Calu3 (cell line): ENCODE data around the gene PLEKHJ1. TPM values are rescaled to one million over a fixed set of nuclear protein-coding genes. Genes with fewer than 3 reads are reported as not detected.
"Not testable (repeated sequence)": the region's sequence is repeated elsewhere in the genome, so short reads cannot be mapped to it uniquely, and the experiment has no call there.

ENCODE experiments used
- BruUV-seq: library from RNA; stranded (reverse); fragments of 400-500 nt; replicated peaks from 2 replicates; lab custom pipeline; 2021; lab: Mats Ljungman, UMichigan
- CTCF ChIA-PET: fragments of 300-600 bp; sonication (Branson Sonifier 250); formaldehyde crosslinking; loops from one replicate; lab custom pipeline; 2022; ENCODE audit warnings: antibody characterized with exemption; lab: Charles Lee
- DNase-seq: peaks from one replicate; pipeline ENCODE4 v3.0.0; 2022
- H3K27ac Mint-ChIP-seq: one replicate; pipeline ENCODE4 v1.8.0; 2022; ENCODE audit warnings: mixed read lengths; ENCODE audit not compliant: unreplicated experiment
- H3K27me3 Mint-ChIP-seq: one replicate; pipeline ENCODE4 v1.8.0; 2022; ENCODE audit warnings: mixed read lengths; ENCODE audit not compliant: unreplicated experiment
- H3K36me3 Mint-ChIP-seq: one replicate; pipeline ENCODE4 v1.8.0; 2022; ENCODE audit warnings: mild to moderate bottlenecking, moderate library complexity, mixed read lengths; ENCODE audit not compliant: insufficient read depth, unreplicated experiment
- H3K4me1 Mint-ChIP-seq: one replicate; pipeline ENCODE4 v1.8.0; 2022; ENCODE audit warnings: mild to moderate bottlenecking, low read depth, mixed read lengths; ENCODE audit not compliant: unreplicated experiment
- H3K4me3 Mint-ChIP-seq: one replicate; pipeline ENCODE4 v1.8.0; 2022; ENCODE audit warnings: mild to moderate bottlenecking, low read depth, moderate library complexity, mixed read lengths; ENCODE audit not compliant: unreplicated experiment
- H3K9me3 Mint-ChIP-seq: one replicate; pipeline ENCODE4 v1.8.0; 2022; ENCODE audit warnings: low read depth, mixed read lengths; ENCODE audit not compliant: unreplicated experiment
- intact Hi-C: fragments of 100-400 bp; cut with micrococcal nuclease; formaldehyde crosslinking; loops from one replicate; pipeline ENCODE4 v1.10.0; 2022; ENCODE audit not compliant: unreplicated experiment
- total RNA-seq: library from RNA; stranded (reverse); gene quantifications from 2 replicates; pipeline ENCODE4 v1.2.3, GENCODE V29; 2022
- TF ChIP-seq, protein P1 (sequence below): fragments of 200-600 bp; IDR thresholded peaks from one replicate; pipeline ENCODE4 v1.8.0; 2022; ENCODE audit warnings: antibody characterized with exemption; ENCODE audit not compliant: unreplicated experiment

Gene PLEKHJ1
- total RNA-seq, 1 experiment from 2014 or later: 38.7 TPM

DNA sequence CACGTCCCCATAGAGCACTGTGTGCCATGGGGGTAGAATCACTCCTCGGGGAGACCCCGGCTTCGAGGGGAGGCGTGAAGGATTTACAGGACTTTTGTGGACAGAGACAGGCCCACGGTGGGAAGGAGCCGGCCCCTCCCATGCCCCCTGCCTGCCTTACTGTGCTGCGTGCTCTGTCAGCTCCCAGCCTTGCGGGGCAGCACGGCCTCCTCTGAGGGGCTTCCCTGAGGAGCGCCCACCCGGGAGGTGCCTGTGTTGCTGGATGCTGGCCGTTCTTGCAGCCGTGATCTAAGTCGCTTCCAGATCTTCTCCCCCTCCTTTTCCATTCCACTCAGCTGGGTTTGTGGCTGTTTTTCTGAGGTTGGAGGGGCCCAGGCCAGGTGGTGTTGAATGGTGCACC lies 29.1 kb downstream of the PLEKHJ1 start:
- Mint-ChIP-seq H3K27me3 (no peaks in the 10 kb centered on the region), H3K36me3 (peaks cover 23% of the 10 kb centered on the region), H3K9me3 (no peaks in the 10 kb centered on the region), H3K27ac (no peak overlapping the region), H3K4me1 (no peaks in the 10 kb centered on the region), H3K4me3 (no peak overlapping the region)
- no TSS peak for BruUV-seq
- no peak for DNase-seq
- TF ChIP-seq, protein P1, sequence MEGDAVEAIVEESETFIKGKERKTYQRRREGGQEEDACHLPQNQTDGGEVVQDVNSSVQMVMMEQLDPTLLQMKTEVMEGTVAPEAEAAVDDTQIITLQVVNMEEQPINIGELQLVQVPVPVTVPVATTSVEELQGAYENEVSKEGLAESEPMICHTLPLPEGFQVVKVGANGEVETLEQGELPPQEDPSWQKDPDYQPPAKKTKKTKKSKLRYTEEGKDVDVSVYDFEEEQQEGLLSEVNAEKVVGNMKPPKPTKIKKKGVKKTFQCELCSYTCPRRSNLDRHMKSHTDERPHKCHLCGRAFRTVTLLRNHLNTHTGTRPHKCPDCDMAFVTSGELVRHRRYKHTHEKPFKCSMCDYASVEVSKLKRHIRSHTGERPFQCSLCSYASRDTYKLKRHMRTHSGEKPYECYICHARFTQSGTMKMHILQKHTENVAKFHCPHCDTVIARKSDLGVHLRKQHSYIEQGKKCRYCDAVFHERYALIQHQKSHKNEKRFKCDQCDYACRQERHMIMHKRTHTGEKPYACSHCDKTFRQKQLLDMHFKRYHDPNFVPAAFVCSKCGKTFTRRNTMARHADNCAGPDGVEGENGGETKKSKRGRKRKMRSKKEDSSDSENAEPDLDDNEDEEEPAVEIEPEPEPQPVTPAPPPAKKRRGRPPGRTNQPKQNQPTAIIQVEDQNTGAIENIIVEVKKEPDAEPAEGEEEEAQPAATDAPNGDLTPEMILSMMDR: no peak
- intact Hi-C loops: no loop called here
- CTCF ChIA-PET: no interaction called here

DNA sequence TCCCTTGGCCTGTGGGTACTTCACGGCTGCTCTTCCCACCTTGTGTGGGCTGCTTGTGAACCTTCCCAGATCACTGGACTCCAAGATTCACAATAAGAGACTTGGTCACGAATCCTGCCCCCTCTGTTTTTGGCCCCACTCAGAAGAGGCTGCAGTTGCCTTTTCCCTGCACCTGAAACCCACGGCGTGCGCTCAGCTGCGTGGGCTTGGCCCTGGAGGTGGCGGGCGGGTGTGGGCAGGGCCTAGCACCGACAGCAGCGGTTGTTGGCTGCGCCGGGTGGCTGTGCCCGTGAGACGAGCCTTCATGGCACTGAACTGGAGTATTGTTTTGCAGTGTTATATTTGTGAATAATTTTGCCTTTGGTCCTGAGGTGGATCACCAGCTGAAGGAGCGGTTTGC lies 33.8 kb downstream of the PLEKHJ1 start:
- Mint-ChIP-seq H3K27ac (no peak overlapping the region), H3K9me3 (no peaks in the 10 kb centered on the region), H3K36me3 (peaks cover 21% of the 10 kb centered on the region), H3K4me3 (no peak overlapping the region), H3K4me1 (no peaks in the 10 kb centered on the region), H3K27me3 (no peaks in the 10 kb centered on the region)
- BruUV-seq: no TSS peak
- DNase-seq: no peak
- intact Hi-C loops: no loop called here
- CTCF ChIA-PET: no interaction called here
- TF ChIP-seq, protein P1: no peak

DNA sequence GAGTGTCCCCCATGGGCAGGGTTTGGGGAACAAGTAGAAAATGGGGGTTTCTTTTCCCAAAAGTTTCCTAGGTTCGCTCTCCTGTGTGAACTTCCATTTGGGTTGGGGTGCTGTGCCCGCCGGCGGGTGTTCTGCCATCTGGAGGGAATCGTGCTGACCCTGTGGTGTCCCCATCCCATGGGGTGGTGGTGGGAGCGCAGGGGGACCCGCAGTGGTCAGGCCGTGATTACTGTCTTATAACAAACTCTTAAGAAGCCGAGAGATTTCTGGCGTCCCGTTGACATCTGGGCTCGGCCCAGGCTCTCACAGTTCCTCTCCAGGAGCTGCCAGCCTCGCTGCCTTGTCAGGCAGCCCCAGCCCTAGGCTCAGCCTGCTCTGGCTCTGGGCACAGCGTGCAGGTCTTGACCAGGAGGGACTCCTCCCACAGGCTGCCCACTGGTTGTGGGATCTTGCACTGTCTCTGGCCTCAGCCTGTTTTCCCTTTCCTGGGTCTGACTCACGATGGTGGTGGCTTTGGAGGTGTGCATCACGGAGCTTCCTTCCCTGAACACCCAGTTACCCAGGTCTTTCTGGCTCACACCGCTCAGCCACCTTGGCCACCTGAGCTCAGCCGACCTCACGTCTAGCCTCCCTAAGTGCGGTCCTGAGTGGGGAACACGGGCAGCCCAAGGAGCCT lies 34.5 kb downstream of the PLEKHJ1 start:
- DNase-seq: no peak
- no peaks in the 10 kb centered on the region for H3K9me3 Mint-ChIP-seq
- TF ChIP-seq, protein P1: no peak
- H3K27me3 Mint-ChIP-seq: no peaks in the 10 kb centered on the region
- H3K27ac Mint-ChIP-seq: no peak overlapping the region
- CTCF ChIA-PET: no interaction called here
- H3K36me3 Mint-ChIP-seq: peaks cover 28% of the 10 kb centered on the region
- H3K4me1 Mint-ChIP-seq: no peaks in the 10 kb centered on the region
- BruUV-seq: no TSS peak
- intact Hi-C loops: no loop called here
- H3K4me3 Mint-ChIP-seq: no peak overlapping the region

DNA sequence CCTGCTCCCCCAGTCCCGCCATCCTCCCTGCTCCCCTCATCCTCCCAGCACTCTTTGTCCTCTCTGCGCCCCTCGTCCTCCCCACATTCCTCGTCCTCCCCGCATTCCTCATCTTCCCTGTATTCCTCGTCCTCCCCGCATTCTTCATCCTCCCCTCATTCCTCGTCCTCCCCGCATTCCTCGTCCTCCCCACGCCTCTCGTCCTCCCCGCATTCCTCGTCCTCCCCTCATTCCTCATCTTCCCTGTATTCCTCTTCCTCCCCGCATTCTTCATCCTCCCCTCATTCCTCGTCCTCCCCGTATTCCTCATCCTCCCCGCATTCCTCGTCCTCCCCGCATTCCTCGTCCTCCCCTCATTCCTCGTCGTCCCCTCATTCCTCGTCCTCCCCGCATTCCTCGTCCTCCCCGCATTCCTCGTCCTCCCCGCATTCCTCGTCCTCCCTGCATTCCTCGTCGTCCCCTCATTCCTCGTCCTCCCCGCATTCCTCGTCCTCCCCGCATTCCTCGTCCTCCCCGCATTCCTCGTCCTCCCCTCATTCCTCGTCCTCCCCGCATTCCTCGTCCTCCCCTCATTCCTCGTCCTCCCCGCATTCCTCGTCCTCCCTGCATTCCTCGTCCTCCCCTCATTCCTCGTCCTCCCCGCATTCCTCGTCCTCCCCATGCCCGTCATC lies 35.4 kb downstream of the PLEKHJ1 start:
- intact Hi-C loops, BruUV-seq, H3K9me3 Mint-ChIP-seq, DNase-seq, H3K27ac Mint-ChIP-seq, H3K4me3 Mint-ChIP-seq, H3K4me1 Mint-ChIP-seq, H3K27me3 Mint-ChIP-seq, CTCF ChIA-PET: not testable (repeated sequence)
- H3K36me3 Mint-ChIP-seq: peaks cover 31% of the 10 kb centered on the region
